ENCODE results near the gene CCDC61. TPM values are rescaled to one million over a fixed set of nuclear protein-coding genes. Genes with fewer than 3 reads are reported as not detected.
A peak's percentile ranks its signal among the peaks of the same experiment; 100 is the strongest.

Gene CCDC61
- total RNA-seq, 1 donor, result 5.7 TPM

- DNase-seq (ENCODE audit: low read depth), result no peak
- H3K4me3 ChIP-seq (ENCODE audit: low read depth, low read length), result peak overlapping the region; percentile 44
- no peak for TF ChIP-seq CTCF (IDR thresholded peaks at IDR 0.05; ENCODE audit: insufficient read depth, low read length)
Measured at GRCh38 chr19:46000491-46001246, 5.4 kb downstream of the CCDC61 start.

- no peak for DNase-seq (ENCODE audit: low read depth)
- H3K4me3 ChIP-seq (ENCODE audit: low read depth, low read length), result no peak overlapping the region
- no peak for TF ChIP-seq CTCF (IDR thresholded peaks at IDR 0.05; ENCODE audit: insufficient read depth, low read length)
Measured at GRCh38 chr19:46002678-46003275, 7.5 kb downstream of the CCDC61 start.

GRCh38 chr19:46006411-46006810, 11.1 kb downstream of the CCDC61 start:
- TF ChIP-seq CTCF (IDR thresholded peaks at IDR 0.05; ENCODE audit: insufficient read depth, low read length), result no peak
- DNase-seq (ENCODE audit: low read depth), result no peak
- H3K4me3 ChIP-seq (ENCODE audit: low read depth, low read length), result no peak overlapping the region

- TF ChIP-seq CTCF (IDR thresholded peaks at IDR 0.05; ENCODE audit: insufficient read depth, low read length), result peak; percentile 80
- no peak overlapping the region for H3K4me3 ChIP-seq (ENCODE audit: low read depth, low read length)
- DNase-seq (ENCODE audit: low read depth), result peak; percentile 81
Measured at GRCh38 chr19:46009530-46010510, 14.6 kb downstream of the CCDC61 start.

GRCh38 chr19:46014534-46014933, 19.3 kb downstream of the CCDC61 start:
- DNase-seq (ENCODE audit: low read depth), result no peak
- no peak overlapping the region for H3K4me3 ChIP-seq (ENCODE audit: low read depth, low read length)
- no peak for TF ChIP-seq CTCF (IDR thresholded peaks at IDR 0.05; ENCODE audit: insufficient read depth, low read length)

GRCh38 chr19:46014941-46015686, 19.8 kb downstream of the CCDC61 start:
- TF ChIP-seq CTCF (IDR thresholded peaks at IDR 0.05; ENCODE audit: insufficient read depth, low read length), result no peak
- no peak for DNase-seq (ENCODE audit: low read depth)
- H3K4me3 ChIP-seq (ENCODE audit: low read depth, low read length), result no peak overlapping the region

Measured in fibroblast of the aortic adventitia (primary cell).